Measurements from ENCODE around the gene PDE11A. TPM values are rescaled to one million over a fixed set of nuclear protein-coding genes. Genes with fewer than 3 reads are reported as not detected.

PDE11A gene
- total RNA-seq, 2 donors from 2014 or later = 1.5 to 1.9 TPM

- TF ChIP-seq, protein P1, sequence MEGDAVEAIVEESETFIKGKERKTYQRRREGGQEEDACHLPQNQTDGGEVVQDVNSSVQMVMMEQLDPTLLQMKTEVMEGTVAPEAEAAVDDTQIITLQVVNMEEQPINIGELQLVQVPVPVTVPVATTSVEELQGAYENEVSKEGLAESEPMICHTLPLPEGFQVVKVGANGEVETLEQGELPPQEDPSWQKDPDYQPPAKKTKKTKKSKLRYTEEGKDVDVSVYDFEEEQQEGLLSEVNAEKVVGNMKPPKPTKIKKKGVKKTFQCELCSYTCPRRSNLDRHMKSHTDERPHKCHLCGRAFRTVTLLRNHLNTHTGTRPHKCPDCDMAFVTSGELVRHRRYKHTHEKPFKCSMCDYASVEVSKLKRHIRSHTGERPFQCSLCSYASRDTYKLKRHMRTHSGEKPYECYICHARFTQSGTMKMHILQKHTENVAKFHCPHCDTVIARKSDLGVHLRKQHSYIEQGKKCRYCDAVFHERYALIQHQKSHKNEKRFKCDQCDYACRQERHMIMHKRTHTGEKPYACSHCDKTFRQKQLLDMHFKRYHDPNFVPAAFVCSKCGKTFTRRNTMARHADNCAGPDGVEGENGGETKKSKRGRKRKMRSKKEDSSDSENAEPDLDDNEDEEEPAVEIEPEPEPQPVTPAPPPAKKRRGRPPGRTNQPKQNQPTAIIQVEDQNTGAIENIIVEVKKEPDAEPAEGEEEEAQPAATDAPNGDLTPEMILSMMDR (conservative IDR thresholded peaks at IDR 0.05) = no peak
- H3K27me3 Mint-ChIP-seq (ENCODE audit: insufficient read depth) = peaks cover 15% of the 10 kb centered on the region
- H3K4me3 Mint-ChIP-seq = no peak overlapping the region
- H3K27ac Mint-ChIP-seq = no peak overlapping the region
- H3K36me3 Mint-ChIP-seq (ENCODE audit: low read depth) = no peaks in the 10 kb centered on the region
- no peaks in the 10 kb centered on the region for H3K9me3 ChIP-seq (ENCODE audit: control insufficient read depth, low read length)
- H3K9ac ChIP-seq (ENCODE audit: extremely low read depth, low read length, poor library complexity, severe bottlenecking) = no peak overlapping the region
- peaks cover 25% of the 10 kb centered on the region for H3K27me3 ChIP-seq (ENCODE audit: control insufficient read depth, insufficient read depth, low read length, poor library complexity, severe bottlenecking)
- no peak overlapping the region for H3K4me3 ChIP-seq (ENCODE audit: low read length)
- H3K36me3 ChIP-seq (ENCODE audit: control insufficient read depth, insufficient read depth, low read length) = no peaks in the 10 kb centered on the region
- H3K4me1 Mint-ChIP-seq = no peaks in the 10 kb centered on the region
- DNase-seq = no peak
- no peaks in the 10 kb centered on the region for H3K9me3 Mint-ChIP-seq
- no peak overlapping the region for H3K27ac ChIP-seq (ENCODE audit: low read depth, low read length)
- H3K4me1 ChIP-seq (ENCODE audit: control insufficient read depth, insufficient read depth, low read length) = no peaks in the 10 kb centered on the region
- 86 to 87% methylated on average over 8 of the region's 8 CpGs for WGBS, 2 experiments (ENCODE audit: insufficient coverage in 1 of 2, insufficient read length in 1 of 2)
Measured at GRCh38 chr2:177709986-177710401, 362.6 kb downstream of the PDE11A start.

- no peaks in the 10 kb centered on the region for H3K36me3 ChIP-seq (ENCODE audit: control insufficient read depth, insufficient read depth, low read length)
- Mint-ChIP-seq H3K27ac (no peak overlapping the region), H3K27me3 (ENCODE audit: insufficient read depth) (peaks cover 9% of the 10 kb centered on the region), H3K9me3 (no peaks in the 10 kb centered on the region), H3K4me1 (peaks cover under 1% of the 10 kb centered on the region), H3K36me3 (ENCODE audit: low read depth) (no peaks in the 10 kb centered on the region), H3K4me3 (no peak overlapping the region)
- TF ChIP-seq, protein P1 (conservative IDR thresholded peaks at IDR 0.05) = no peak
- H3K27ac ChIP-seq (ENCODE audit: low read depth, low read length) = no peak overlapping the region
- H3K9me3 ChIP-seq (ENCODE audit: control insufficient read depth, low read length) = no peaks in the 10 kb centered on the region
- DNase-seq = no peak
- no peak overlapping the region for H3K4me3 ChIP-seq (ENCODE audit: low read length)
- 91% methylated on average over 9 of the region's 9 CpGs for WGBS, 2 experiments (ENCODE audit: insufficient coverage in 1 of 2, insufficient read length in 1 of 2)
- no peak overlapping the region for H3K9ac ChIP-seq (ENCODE audit: extremely low read depth, low read length, poor library complexity, severe bottlenecking)
- H3K27me3 ChIP-seq (ENCODE audit: control insufficient read depth, insufficient read depth, low read length, poor library complexity, severe bottlenecking) = peaks cover 25% of the 10 kb centered on the region
- no peaks in the 10 kb centered on the region for H3K4me1 ChIP-seq (ENCODE audit: control insufficient read depth, insufficient read depth, low read length)
Measured at GRCh38 chr2:177708660-177709444, 363.7 kb downstream of the PDE11A start.

DNA sequence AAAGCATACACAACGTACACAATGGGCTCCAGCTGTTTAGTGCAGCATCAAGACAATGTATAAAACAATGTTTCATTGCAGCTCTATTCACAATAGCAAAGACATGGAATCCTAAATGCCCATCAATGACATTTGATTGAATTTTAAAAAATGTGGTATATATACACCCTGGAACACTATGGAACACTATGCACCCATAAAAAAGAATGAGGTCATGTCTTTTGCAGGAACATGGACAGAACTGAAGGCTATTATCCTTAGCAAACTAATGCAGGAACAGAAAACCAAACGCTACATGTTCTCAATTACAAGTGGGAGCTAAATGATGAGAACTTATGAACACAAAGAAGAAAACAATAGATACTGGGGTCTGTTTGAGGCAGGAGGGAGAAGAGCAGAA, 364.5 kb downstream of the PDE11A start:
- whole genome bisulfite sequencing, 2 experiments (ENCODE audit: insufficient coverage in 1 of 2, insufficient read length in 1 of 2) = 100% methylated on average over 2 of the region's 2 CpGs; no CpG with 5 or more reads in 1 of the 2 experiments
- Histone ChIP-seq H3K36me3 (ENCODE audit: control insufficient read depth, insufficient read depth, low read length) (no peaks in the 10 kb centered on the region), H3K27me3 (ENCODE audit: control insufficient read depth, insufficient read depth, low read length, poor library complexity, severe bottlenecking) (peaks cover 25% of the 10 kb centered on the region), H3K4me1 (ENCODE audit: control insufficient read depth, insufficient read depth, low read length) (no peaks in the 10 kb centered on the region), H3K9ac (ENCODE audit: extremely low read depth, low read length, poor library complexity, severe bottlenecking) (no peak overlapping the region), H3K9me3 (ENCODE audit: control insufficient read depth, low read length) (no peaks in the 10 kb centered on the region), H3K4me3 (ENCODE audit: low read length) (no peak overlapping the region), H3K27ac (ENCODE audit: low read depth, low read length) (no peak overlapping the region)
- no peak overlapping the region for H3K4me3 Mint-ChIP-seq
- H3K9me3 Mint-ChIP-seq = no peaks in the 10 kb centered on the region
- H3K36me3 Mint-ChIP-seq (ENCODE audit: low read depth) = no peaks in the 10 kb centered on the region
- TF ChIP-seq, protein P1 (conservative IDR thresholded peaks at IDR 0.05) = no peak
- peaks cover 2% of the 10 kb centered on the region for H3K4me1 Mint-ChIP-seq
- H3K27me3 Mint-ChIP-seq (ENCODE audit: insufficient read depth) = peaks cover 9% of the 10 kb centered on the region
- no peak overlapping the region for H3K27ac Mint-ChIP-seq
- no peak for DNase-seq
